Nucleus accumbens (tissue), 56 donors: ENCODE results near the gene DENND1A.

Experiments used
- DNase-seq, 56 donors: peaks; one replicate each; lab custom pipeline; 2025; lab: John Stamatoyannopoulos, UW

The DENND1A gene

GRCh38 chr9:123597048-123597447 is 332.9 kb downstream of the DENND1A start:
- DNase-seq = no peak

GRCh38 chr9:123591283-123591682 is 338.6 kb downstream of the DENND1A start:
- DNase-seq = no peak

DNA sequence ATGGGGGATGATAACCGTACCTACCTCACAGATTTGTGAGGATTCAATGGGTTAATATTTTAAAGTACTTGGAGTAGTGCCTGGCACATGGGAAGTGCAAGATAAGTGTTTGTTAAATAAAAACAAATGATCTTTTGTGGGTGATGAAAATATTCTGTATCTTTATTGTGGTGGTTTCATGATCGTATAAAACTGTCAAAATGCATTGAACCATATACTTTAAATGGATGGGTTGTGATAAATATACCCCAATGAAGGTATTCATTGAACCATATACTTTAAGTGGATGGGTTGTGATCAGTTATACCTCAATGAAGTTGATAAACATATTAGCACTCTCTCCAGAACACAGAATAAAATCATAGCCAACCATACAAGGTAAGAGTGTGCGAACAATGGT is 339.4 kb downstream of the DENND1A start:
- no peak for DNase-seq

DNA sequence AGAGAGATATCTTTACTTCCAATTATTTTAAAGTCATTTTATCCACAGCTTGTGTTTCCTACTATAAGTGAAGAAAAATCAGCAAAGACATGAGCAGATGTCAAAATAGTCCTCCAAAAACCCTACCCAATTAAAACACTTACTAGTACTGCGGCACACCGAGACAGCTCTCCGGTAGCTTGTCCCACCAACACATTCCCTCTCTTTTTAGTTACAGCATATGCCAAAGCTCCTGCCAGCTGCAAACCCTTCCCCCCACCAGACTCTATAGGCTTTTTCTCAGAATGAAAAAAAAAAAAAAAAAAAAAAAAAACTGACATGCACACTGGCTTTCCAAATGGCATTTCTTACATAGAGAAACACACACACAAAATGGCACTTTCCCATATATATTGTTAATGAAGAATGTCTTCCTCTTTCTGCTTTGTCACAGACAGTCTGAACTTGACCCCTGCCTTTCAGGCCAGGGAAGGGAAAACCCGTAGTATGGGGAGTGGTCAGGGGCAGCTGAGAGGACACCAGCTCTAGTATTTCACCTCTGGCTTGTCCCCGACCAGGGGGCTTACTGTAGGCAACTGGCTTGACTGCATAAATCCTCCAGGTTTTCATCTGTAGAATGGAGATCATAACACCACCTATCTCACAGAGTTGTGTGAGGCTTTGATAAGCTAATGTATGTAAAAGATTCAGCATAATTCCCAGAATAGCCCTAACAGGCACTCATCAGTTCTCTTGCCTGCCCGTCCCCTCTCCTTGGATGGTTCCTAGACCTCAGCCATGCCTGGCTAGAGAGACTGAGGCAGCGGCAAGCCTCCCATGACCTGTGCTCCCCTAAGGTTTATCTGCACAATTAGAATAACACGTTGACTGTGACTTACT is 340.3 kb downstream of the DENND1A start:
- DNase-seq = no peak

GRCh38 chr9:123586275-123586674 is 343.7 kb downstream of the DENND1A start:
- DNase-seq = peak in 45 of 56 donors; percentile 7 to 87 (median 47)

DNA sequence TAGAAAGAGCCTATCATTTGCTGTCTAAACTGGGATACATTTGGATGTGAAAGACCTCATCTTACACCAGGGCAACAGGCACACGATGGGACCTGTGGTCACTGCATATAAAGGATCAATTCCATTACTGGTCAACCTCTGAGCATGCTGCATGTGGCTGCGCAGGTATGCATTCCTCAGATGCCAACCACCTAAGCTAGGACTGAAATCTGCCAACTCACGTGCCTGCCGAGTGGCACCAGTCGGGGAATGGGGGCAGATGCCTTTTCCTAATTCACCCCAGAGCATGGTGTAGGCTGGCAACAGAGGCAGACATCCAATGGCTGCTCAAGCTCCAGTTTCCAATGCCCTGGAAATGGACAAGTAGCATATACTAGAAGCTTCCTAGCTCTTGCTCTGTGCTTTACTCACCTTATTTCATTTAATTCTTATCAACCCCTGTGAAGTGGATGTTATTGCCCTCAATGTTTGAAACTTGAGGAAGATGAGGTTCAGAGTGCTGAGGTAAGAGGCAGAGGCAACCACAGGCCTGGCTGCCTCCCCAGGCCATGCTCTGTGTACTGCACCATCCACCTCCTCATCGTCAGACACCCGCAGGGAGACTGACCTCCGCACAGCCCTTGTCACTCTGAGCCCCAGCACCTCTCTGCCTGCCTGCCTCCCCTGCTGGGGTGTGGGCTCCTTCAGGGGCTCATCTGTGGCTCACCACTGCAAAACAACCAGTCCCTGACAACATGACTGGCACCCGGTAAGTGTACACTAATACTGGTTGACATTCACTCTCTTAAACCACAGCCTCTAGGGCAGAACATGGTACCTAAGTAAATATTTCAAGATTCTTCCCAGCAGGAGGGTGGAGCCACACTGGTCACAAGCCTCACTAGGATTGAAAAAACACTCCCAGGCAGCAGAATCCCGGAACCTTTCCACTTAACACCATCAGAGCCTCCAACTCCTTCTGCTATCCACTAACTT is 345.4 kb downstream of the DENND1A start:
- no peak for DNase-seq

DNA sequence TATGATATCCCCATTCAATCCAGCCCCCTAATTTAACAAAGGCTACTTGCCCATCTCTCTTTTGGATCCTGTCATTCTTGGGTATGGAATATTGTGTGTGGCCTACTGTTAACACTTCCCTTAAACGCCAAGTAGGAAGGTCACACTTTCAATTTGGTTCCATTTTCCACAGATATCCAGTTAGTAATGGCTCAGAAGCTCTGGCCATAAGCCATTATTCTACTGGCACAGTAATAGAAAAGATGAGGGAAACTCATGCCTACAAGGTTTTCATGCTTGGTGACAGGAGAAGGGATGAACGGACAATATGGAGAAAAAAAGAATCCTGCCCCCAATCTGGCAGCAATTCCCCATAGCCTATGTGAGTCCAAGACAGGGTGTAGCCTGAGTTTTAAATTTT is 346.3 kb downstream of the DENND1A start:
- DNase-seq = no peak

- no peak for DNase-seq
Measured at GRCh38 chr9:123571240-123571639, 358.7 kb downstream of the DENND1A start.

GRCh38 chr9:123568691-123569688 is 360.9 kb downstream of the DENND1A start:
- no peak for DNase-seq

- no peak for DNase-seq
Measured at GRCh38 chr9:123567013-123567412, 362.9 kb downstream of the DENND1A start.

- no peak for DNase-seq
Measured at GRCh38 chr9:123564652-123565051, 365.3 kb downstream of the DENND1A start.

GRCh38 chr9:123562844-123563346 is 367.0 kb downstream of the DENND1A start:
- DNase-seq = peak in 18 of 56 donors; percentile 3 to 58 (median 26)

DNA sequence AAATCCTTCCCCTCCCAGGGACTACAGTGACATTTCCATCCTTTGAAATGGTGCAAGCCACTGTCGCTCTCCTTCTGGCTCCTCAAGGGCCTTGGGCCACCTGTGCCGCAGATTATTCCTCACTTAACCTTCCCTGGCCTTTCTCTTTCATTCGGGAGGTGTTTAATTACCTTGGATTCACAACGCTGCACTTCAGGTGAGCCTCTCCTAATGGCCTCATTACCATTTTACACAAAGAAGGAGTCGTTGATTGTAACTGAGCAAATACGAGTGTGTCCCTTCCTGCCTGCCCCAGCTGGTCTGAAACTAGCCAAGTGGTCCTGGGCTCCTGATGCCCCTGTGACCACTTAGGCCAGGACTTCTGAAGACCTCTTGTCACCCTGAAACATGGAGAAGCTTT is 368.9 kb downstream of the DENND1A start:
- no peak for DNase-seq

- no peak for DNase-seq
Measured at GRCh38 chr9:123556464-123557435, 373.2 kb downstream of the DENND1A start.

- DNase-seq = no peak
Measured at GRCh38 chr9:123555646-123556045, 374.3 kb downstream of the DENND1A start.

DNA sequence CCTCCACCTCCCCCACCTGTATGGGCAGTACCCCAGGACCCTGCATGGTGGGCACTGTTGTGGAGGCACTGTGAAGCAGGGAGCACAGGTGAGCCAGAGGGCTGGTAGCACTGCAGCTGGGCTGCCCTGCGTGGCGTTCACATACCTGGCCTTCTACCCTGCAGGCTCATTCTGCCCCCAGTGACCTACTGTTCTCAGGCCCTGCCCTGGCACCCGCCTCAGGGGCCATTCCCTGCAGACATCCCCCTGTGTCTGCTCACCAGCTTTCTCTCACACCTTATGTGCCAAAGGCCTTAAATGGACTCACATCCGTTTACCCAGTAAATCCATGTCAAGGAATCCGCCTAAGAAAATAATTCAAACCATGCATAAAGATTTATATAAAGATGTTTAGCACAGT is 377.4 kb downstream of the DENND1A start:
- DNase-seq = no peak

- no peak for DNase-seq
Measured at GRCh38 chr9:123551734-123552133, 378.2 kb downstream of the DENND1A start.

DNA sequence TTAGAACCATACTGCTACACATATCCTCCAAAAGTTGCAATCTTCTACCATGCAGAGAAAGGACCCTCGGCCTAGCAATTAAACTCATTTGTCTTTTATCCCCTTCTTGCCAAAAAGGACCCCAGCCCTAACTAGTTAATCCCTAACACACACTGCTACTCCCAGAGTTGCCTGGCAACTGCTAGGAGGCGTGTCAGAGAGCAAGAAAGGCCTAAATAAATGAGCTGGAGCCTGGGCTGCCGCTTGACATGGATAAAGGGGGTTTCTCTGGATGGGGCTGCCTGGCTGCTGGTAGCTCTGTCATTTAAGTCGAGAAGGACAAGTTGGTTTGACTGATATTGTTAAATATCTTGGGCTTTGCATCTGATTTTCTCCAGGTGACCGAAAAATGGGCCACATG is 379.1 kb downstream of the DENND1A start:
- DNase-seq = peak in 6 of 56 donors; percentile 9 to 43 (median 16)

- DNase-seq = no peak
Measured at GRCh38 chr9:123550012-123550411, 379.9 kb downstream of the DENND1A start.
